ENCODE measurements around the gene RBMS1.
A peak's percentile ranks its signal among the peaks of the same experiment; 100 is the strongest.

RBMS1 gene

GRCh38 chr2:160324917-160325316 lies 168.7 kb downstream of the RBMS1 start:
- no peak for DNase-seq

- DNase-seq: peak; percentile 44
Observed at GRCh38 chr2:160324161-160324800, 169.3 kb downstream of the RBMS1 start.

GRCh38 chr2:160322320-160322719 lies 171.3 kb downstream of the RBMS1 start:
- no peak for DNase-seq

- no peak for DNase-seq
Observed at GRCh38 chr2:160321006-160321405, 172.6 kb downstream of the RBMS1 start.

GRCh38 chr2:160319700-160320099 lies 173.9 kb downstream of the RBMS1 start:
- DNase-seq: no peak

- no peak for DNase-seq
Observed at GRCh38 chr2:160318218-160318617, 175.4 kb downstream of the RBMS1 start.

GRCh38 chr2:160317181-160318099 lies 176.2 kb downstream of the RBMS1 start:
- no peak for DNase-seq

- DNase-seq: no peak
Observed at GRCh38 chr2:160315337-160315736, 178.3 kb downstream of the RBMS1 start.

- DNase-seq: no peak
Observed at GRCh38 chr2:160310118-160310828, 183.3 kb downstream of the RBMS1 start.

- DNase-seq: no peak
Observed at GRCh38 chr2:160309585-160309984, 184.0 kb downstream of the RBMS1 start.

- DNase-seq: no peak
Observed at GRCh38 chr2:160308915-160309314, 184.7 kb downstream of the RBMS1 start.

- no peak for DNase-seq
Observed at GRCh38 chr2:160308476-160308875, 185.1 kb downstream of the RBMS1 start.

GRCh38 chr2:160306985-160307384 lies 186.6 kb downstream of the RBMS1 start:
- DNase-seq: no peak

GRCh38 chr2:160305081-160305750 lies 188.4 kb downstream of the RBMS1 start:
- DNase-seq: no peak

- DNase-seq: no peak
Observed at GRCh38 chr2:160303527-160303926, 190.1 kb downstream of the RBMS1 start.

GRCh38 chr2:160303076-160303475 lies 190.5 kb downstream of the RBMS1 start:
- no peak for DNase-seq

- DNase-seq: peak; percentile 28
Observed at GRCh38 chr2:160301420-160301819, 192.2 kb downstream of the RBMS1 start.

- no peak for DNase-seq
Observed at GRCh38 chr2:160300203-160300602, 193.4 kb downstream of the RBMS1 start.

- DNase-seq: no peak
Observed at GRCh38 chr2:160299540-160299939, 194.1 kb downstream of the RBMS1 start.

GRCh38 chr2:160298960-160299359 lies 194.6 kb downstream of the RBMS1 start:
- no peak for DNase-seq

GRCh38 chr2:160295519-160296207 lies 197.9 kb downstream of the RBMS1 start:
- DNase-seq: no peak

GRCh38 chr2:160294889-160295288 lies 198.7 kb downstream of the RBMS1 start:
- no peak for DNase-seq
